KBM-7 (cell line): ENCODE results near the gene GMEB2.
"Not testable (repeated sequence)": the region's sequence is repeated elsewhere in the genome, so short reads cannot be mapped to it uniquely, and the experiment has no call there.

Experiments
- DNase-seq: peaks from one replicate; pipeline ENCODE4 v3.0.0-alpha.2; 2015
- in situ Hi-C: fragments of 300-500 bp; cut with MboI; formaldehyde crosslinking; loops from 2 replicates; pipeline ENCODE4 v1.14.3; 2020; ENCODE audit warnings: low sequenced_read_pairs, low pct_unique_long_range_greater_than_20kb, mixed read lengths

Gene GMEB2

GRCh38 chr20:63566395-63567135, 60.3 kb downstream of the GMEB2 start:
- in situ Hi-C loops = no loop called here
- DNase-seq = no peak

- DNase-seq = no peak
Observed at GRCh38 chr20:63565699-63566335, 61.1 kb downstream of the GMEB2 start.

GRCh38 chr20:63565021-63565698, 61.7 kb downstream of the GMEB2 start:
- in situ Hi-C loops = no loop called here
- no peak for DNase-seq

More at GRCh38 chr20:63565699-63566335, 61.1 kb downstream of the GMEB2 start:
- in situ Hi-C loops = no loop called here

DNA sequence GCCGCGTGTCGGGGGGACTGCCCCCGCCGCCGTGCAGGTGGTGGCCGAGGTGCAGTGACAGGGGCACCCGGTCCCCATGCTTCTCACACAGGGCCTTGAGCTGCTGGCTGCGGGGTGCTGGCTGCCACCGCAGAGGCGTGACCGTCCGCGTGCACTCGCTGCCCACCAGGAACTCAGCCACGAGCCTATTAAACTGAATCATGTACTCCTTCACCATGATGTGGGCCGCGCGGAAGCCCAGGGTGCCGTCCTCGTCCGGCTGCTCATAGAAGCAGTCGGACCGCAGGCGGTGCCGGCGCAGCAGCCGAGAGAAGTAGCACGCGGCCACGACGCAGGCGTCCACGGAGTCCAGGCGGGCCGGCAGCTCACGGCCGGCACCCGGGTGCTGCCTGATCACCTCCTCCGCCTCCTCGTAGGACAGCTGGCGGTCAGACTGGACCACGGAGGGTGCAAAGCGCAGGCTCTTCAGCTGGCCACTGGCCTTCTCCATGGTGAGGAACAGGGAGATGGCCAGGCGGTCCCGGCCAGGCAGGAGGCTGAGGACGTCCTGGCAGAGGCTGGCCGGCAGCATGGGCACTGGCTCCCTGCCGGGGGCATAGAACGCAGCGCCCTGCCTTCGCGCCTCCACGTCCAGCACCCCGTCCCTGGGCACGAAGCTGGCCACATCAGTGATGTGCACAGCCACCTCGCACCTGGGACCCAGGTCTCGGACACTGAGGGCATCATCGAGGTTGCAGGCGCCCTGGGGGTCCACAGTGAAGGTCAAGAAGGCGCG, 62.7 kb downstream of the GMEB2 start:
- no peak for DNase-seq
- in situ Hi-C loops = no loop called here

GRCh38 chr20:63563225-63563935, 63.5 kb downstream of the GMEB2 start:
- in situ Hi-C loops = no loop called here
- DNase-seq = no peak

DNA sequence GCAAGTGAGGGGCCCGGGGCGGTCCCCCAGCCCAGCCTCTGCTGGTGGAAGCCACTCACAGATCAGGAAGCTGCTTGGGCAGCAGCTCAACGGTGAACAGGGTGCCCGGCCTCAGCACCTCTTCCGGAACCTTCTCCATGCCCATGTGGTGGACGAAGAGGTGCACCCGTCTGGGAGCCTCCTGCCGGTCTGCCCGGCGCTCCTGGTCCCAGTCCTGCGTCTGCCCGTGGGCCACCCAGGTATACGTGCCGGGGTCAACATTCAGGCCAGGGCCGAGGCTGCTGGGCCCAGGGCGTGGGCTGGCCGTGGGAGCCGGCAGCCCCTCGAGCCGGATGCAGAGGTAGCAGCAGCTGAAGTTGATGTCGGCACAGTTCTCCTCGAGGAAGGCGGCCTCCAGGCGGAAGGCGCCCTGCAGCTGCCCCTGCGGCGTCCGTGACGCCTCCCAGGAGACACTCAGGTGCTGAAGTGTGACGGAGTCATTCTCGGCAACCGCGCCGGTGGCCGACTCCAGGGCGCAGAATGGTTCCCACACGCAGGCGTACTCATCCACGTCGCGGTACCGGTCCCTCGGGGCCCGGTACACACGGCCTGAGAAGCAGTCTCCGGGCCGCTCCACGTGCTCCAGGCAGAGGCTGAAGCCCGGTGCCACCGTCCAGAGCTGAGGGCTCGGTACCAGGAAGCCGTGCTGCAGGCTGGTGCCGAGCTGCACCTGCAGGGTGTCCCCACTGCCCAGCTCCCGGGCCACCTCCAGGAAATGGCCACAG, 64.3 kb downstream of the GMEB2 start:
- in situ Hi-C loops = no loop called here

GRCh38 chr20:63561624-63562396, 65.1 kb downstream of the GMEB2 start:
- in situ Hi-C loops = no loop called here
- no peak for DNase-seq

More for the DNA sequence above, 64.3 kb downstream of the GMEB2 start:
- DNase-seq = no peak

DNA sequence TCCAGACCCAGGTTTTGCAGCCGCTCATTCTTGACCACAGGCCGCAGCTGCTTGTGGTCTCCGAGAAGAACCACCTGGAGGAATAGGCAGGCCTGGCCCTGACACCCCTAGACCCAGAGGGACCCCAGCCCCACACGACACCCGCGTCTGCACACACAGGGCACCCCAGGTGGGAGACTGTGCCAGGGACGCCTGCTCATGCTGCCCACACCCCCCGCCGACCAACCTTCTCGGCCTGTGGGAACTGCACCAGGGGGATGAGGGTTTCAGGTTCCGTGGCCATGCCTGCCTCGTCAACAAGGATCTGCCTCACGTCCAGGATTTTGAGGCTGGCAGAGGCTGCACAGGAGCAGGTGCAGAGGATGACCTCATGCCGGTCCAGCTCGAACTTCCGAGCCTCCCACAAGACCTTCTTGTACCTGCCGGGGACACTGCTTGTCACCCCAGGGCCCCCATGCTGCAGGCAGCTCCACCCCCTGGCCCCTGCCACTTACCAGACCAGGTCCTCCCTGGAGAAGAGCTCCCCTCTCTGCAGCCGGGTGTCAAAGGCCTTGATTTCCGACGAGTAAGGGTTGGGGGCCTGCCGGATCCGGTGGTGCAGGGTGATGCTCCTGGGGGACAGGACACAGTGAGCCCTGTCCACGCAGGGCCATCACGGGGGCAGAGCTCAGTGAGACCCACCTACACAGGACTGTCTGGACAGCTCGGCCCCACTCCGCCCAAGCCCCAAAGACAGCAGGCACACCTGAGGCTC, 65.9 kb downstream of the GMEB2 start:
- DNase-seq = no peak
- in situ Hi-C loops = no loop called here

- in situ Hi-C loops = no loop called here
- no peak for DNase-seq
Observed at GRCh38 chr20:63560333-63560805, 66.5 kb downstream of the GMEB2 start.

DNA sequence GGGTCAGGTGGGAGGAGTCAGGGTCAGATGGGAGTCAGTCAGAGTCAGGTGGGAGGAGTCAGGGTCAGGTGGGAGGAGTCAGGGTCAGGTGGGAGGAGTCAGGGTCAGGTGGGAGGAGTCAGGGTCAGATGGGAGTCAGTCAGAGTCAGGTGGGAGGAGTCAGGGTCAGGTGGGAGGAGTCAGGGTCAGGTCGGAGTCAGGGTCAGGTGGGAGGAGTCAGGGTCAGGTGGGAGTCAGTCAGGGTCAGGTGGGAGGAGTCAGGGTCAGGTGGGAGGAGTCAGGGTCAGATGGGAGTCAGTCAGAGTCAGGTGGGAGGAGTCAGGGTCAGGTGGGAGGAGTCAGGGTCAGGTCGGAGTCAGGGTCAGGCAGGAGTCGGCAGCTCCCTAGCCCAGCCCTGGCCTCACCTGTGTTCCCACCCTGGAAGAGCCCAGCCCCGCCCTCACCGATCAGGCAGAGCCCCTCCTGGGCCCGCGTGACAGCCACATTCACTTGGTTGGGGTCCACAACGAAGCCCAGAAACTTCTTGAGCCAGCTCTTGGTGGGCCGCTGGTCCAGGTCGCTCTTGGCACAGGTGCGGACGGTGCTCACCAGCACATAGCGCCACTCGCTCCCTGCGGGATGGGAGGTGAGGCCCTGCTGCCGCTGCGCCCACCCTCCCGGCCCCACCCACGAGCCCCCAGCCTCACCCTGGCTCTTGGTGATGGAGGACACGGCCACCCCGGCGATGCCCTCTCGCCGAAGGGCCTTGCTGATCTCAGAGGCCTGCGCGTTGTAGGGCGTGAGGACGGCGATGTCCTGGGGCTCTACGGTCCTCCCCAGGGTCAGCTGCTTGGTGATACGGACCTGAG, 67.2 kb downstream of the GMEB2 start:
- in situ Hi-C loops, DNase-seq: not testable (repeated sequence)

DNA sequence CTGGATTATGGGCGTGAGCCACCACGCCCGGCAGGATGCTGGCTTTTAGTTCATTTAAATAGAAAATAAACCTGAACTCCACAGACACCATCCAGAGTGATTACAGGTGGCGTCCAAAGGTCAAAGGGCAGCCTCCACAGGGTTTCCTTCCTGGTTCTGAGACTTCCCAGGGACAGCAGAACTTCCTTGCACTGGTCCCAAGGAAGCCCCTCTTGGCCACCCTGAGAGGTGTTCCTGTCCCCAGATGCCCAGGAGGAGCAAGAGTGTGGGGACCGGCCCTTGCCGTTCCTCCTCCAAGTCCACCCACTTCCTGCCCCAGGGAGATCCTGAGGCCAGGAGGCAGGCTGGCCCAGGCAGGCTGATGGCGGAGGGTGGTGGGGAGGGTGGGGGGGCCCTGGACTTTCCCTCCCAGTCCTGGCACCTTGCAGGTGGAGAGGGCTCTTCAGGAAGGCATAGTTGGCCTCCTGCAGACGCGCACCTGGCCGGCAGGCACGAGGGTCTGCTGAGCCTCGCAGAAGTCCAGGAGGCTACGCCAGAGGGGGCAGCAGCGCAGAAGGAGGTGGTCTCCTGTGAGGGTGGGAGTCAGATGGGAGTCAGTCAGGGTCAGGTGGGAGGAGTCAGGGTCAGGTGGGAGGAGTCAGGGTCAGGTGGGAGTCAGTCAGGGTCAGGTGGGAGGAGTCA, 68.0 kb downstream of the GMEB2 start:
- in situ Hi-C loops = no loop called here
- no peak for DNase-seq

GRCh38 chr20:63557481-63557891, 69.4 kb downstream of the GMEB2 start:
- no peak for DNase-seq
- in situ Hi-C loops = no loop called here

- in situ Hi-C loops = no loop called here
- no peak for DNase-seq
Observed at GRCh38 chr20:63556873-63557478, 69.9 kb downstream of the GMEB2 start.

- no peak for DNase-seq
- in situ Hi-C loops = no loop called here
Observed at GRCh38 chr20:63555661-63556381, 71.1 kb downstream of the GMEB2 start.
